ENCODE measurements around the gene POLH.
"Not testable (repeated sequence)": the region's sequence is repeated elsewhere in the genome, so short reads cannot be mapped to it uniquely, and the experiment has no call there.

POLH gene

GRCh38 chr6:43630980-43631619 lies 55.1 kb downstream of the POLH start:
- DNase-seq (ENCODE audit: low read depth, low spot score) = no peak

GRCh38 chr6:43633002-43633401 lies 57.0 kb downstream of the POLH start:
- DNase-seq (ENCODE audit: low read depth, low spot score) = not testable (repeated sequence)

DNA sequence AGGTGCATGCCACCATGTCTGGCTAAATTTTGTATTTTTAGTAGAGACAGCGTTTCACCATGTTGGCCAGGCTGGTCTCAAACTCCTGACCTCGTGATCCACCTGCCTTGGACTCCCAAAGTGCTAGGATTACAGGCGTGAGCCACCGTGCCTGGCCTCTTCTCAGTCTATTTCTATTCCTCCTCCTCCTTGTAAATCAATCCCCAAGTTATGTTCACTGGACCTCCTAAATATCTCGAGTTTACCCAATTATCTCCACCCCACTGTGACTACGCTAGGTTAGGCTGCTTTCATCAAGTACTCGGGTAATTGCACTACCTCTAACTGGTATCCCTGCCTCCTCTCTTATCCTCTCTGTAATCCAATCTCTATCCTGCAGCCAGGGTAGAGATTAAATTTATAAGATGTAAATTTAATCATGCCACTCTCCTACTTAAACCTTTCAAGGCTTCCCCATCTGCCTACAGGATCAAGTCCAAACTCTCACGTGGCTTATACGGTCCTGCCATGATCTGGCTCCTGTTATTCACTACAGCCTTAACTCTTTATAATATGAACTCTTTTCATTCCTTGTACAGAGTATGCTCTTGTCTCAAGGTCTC lies 58.8 kb downstream of the POLH start:
- no peak for DNase-seq (ENCODE audit: low read depth, low spot score)

- DNase-seq (ENCODE audit: low read depth, low spot score) = no peak
Measured at GRCh38 chr6:43635387-43636307, 59.7 kb downstream of the POLH start, which contains the start of gene MAD2L1BP. Gene MAD2L1BP (plus strand): TSS chr6:43635840. CDS start chr6:43635876, 36 bp downstream.

DNA sequence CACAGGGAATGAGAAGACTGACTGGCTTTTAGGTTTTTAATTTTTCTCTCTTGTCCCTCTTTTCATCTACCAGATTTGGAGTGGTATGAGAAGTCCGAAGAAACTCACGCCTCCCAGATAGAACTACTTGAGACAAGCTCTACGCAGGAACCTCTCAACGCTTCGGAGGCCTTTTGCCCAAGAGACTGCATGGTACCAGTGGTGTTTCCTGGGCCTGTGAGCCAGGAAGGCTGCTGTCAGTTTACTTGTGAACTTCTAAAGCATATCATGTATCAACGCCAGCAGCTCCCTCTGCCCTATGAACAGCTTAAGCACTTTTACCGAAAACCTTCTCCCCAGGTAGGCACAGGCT lies 60.3 kb downstream of the POLH start:
- DNase-seq (ENCODE audit: low read depth, low spot score) = no peak

- DNase-seq (ENCODE audit: low read depth, low spot score) = no peak
Measured at GRCh38 chr6:43639984-43640800, 64.2 kb downstream of the POLH start.

DNA sequence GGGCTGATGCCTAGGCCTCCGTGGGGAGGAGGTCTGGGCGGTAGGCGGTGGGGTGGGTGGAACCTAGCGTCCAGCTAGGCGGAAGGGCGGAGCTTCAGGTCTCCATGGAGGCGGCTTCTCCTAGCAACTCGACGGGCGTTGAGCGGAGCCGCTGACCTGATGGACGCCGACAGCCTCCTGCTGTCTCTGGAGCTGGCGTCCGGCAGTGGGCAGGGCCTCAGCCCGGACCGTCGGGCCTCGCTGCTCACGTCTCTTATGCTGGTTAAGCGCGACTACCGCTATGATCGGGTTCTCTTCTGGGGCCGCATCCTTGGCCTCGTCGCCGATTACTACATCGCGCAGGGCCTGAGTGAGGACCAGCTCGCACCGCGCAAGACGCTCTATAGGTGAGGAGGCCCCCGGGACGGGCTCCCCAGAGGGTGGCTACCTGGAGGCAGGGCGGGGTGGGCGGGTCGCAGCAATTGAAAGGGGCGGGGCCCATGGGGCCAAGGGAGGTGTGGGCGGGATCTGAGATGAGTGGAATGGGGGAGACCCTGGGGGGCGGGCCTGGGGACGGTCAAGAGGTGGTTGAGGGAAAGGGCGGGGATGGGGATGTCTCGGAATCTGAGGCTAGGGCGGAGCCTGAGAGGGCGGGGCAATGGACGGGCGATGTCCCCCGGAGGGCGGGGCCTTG lies 69.1 kb downstream of the POLH start, which contains the start of gene RSPH9:
Gene RSPH9 (plus strand): TSS at position 97 of the 673 bp plus-strand sequence. CDS start 63 bp downstream, at position 160.
- no peak for DNase-seq (ENCODE audit: low read depth, low spot score)

- no peak for DNase-seq (ENCODE audit: low read depth, low spot score)
Measured at GRCh38 chr6:43645613-43645964, 69.6 kb downstream of the POLH start.

DNA sequence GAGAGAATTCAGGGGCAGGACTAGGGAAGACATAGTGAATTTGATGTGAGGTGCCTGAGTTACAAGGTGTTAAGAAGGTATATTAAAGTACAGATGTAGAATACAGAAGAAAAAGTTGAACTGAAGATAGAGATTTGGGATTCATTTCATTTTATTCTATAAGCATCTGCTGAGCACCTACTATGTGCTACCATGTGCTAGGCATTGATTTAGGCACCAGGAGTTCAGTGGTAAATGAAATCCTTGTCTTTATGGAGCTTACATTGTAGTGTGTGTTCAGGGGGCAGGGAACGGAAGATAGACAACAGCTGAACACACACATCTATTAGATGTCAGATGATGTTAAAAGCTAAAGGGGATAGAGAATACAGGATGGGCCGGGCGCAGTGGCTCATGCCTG lies 71.6 kb downstream of the POLH start:
- DNase-seq (ENCODE audit: low read depth, low spot score) = no peak

DNA sequence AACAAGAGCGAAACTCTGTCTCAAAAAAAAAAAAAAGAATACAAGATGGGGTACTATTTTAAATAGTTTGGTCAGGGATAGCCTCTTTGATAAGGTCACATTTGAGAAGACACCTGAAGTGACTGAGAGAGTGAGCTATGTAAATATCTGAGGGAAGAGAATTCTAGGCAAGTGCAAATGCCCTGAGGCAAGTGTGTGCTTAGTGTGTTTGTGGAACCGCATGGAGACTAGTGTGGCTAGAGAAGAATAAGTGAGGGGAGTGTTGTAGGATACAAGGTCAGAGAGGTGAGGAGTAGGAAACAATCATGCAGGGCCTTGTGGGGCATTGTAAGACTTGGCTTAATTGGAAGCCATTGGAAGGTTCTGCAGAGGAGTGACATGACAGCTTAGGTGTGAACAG lies 72.3 kb downstream of the POLH start:
- DNase-seq (ENCODE audit: low read depth, low spot score) = no peak

DNA sequence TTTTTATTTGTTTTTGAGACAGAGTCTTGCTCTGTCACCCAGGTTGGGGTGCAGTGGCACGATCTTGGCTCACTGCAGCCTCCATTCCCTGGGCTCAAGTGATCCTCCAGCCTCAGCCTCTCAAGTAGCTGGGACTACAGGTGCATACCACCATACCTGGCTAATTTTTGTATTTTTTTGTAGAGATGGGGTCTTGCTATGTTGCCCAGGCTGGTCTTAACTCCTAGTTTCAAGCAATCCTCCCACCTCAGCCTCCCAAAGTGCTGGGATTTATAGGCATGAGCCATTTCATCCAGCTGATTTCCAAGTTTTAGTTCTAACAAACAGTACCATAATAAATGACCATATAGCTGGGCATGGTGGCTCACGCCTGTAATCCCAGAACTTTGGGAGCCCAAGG lies 76.8 kb downstream of the POLH start:
- DNase-seq (ENCODE audit: low read depth, low spot score) = not testable (repeated sequence)

- DNase-seq (ENCODE audit: low read depth, low spot score) = no peak
Measured at GRCh38 chr6:43657221-43657802, 81.3 kb downstream of the POLH start.

DNA sequence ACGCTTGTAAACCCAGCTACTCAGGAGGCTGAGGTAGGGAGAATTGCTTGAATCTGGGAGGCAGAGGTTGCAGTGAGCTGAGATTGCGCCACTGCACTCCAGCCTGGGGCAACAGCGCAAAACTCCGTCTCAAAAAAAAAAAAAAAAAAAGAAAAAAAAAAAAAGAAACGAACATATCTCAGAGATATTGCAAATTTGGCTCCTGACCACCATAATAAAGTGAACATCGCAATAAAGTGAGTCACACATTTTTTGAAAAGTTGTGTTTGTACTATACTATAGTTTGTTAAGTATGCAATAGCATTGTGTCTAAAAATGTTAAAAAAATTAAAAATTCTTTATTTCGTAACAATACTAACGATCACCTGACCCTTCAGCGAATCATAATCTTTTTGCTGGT lies 82.2 kb downstream of the POLH start:
- DNase-seq (ENCODE audit: low read depth, low spot score) = no peak

GRCh38 chr6:43662948-43663347 lies 87.0 kb downstream of the POLH start:
- DNase-seq (ENCODE audit: low read depth, low spot score) = not testable (repeated sequence)

Data from iPS DF 19.7 (cell line).